ENCODE data around the gene CRLF3.

- TF ChIP-seq, protein P1, sequence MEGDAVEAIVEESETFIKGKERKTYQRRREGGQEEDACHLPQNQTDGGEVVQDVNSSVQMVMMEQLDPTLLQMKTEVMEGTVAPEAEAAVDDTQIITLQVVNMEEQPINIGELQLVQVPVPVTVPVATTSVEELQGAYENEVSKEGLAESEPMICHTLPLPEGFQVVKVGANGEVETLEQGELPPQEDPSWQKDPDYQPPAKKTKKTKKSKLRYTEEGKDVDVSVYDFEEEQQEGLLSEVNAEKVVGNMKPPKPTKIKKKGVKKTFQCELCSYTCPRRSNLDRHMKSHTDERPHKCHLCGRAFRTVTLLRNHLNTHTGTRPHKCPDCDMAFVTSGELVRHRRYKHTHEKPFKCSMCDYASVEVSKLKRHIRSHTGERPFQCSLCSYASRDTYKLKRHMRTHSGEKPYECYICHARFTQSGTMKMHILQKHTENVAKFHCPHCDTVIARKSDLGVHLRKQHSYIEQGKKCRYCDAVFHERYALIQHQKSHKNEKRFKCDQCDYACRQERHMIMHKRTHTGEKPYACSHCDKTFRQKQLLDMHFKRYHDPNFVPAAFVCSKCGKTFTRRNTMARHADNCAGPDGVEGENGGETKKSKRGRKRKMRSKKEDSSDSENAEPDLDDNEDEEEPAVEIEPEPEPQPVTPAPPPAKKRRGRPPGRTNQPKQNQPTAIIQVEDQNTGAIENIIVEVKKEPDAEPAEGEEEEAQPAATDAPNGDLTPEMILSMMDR (IDR thresholded peaks at IDR 0.05) = no peak
- TF ChIP-seq POLR2A (IDR thresholded peaks at IDR 0.05) = no peak
Measured at GRCh38 chr17:30824002-30824355, 513 bp downstream of the CRLF3 start.
